HL-60 (cell line): ENCODE measurements around the gene TXNRD2.

Experiments used
- GABPA ChIP-seq: IDR thresholded peaks from 2 replicates; pipeline ENCODE4 v1.6.1; 2012; ENCODE audit warnings: low read depth
- POLR2AphosphoS5 ChIP-seq: IDR thresholded peaks from 2 replicates; pipeline ENCODE4 v1.6.1; 2012; ENCODE audit warnings: low read depth
- TF ChIP-seq, protein P1 (sequence below): IDR thresholded peaks from one replicate; pipeline ENCODE4 v1.5.1; 2011; ENCODE audit warnings: low read length, control low read depth, inconsistent platforms; ENCODE audit not compliant: insufficient read depth

DNA sequence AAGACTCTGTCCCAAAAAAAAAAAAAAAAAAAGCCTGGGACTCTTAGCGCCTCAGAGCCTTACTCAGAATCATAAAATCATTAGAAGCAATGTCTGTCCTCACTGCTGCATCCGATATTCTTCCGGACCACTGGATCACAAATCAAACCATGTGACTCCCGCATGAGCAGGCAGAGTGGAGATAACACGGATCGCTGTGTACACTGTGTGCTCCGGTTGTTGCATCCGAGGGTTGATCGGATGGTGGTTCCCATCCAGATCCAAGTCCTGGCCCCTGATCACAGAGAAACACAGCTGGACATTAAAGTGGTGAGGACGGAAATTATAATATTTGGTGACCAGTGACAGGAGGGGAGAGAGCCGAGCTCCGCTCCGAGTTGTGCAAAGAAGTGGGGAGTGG, 9.7 kb upstream of the TXNRD2 start:
- TF ChIP-seq, protein P1, sequence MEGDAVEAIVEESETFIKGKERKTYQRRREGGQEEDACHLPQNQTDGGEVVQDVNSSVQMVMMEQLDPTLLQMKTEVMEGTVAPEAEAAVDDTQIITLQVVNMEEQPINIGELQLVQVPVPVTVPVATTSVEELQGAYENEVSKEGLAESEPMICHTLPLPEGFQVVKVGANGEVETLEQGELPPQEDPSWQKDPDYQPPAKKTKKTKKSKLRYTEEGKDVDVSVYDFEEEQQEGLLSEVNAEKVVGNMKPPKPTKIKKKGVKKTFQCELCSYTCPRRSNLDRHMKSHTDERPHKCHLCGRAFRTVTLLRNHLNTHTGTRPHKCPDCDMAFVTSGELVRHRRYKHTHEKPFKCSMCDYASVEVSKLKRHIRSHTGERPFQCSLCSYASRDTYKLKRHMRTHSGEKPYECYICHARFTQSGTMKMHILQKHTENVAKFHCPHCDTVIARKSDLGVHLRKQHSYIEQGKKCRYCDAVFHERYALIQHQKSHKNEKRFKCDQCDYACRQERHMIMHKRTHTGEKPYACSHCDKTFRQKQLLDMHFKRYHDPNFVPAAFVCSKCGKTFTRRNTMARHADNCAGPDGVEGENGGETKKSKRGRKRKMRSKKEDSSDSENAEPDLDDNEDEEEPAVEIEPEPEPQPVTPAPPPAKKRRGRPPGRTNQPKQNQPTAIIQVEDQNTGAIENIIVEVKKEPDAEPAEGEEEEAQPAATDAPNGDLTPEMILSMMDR, result no peak
- no peak for TF ChIP-seq GABPA
- no peak for TF ChIP-seq POLR2AphosphoS5
